ENCODE measurements around the gene PSMC1. TPM values are rescaled to one million over a fixed set of nuclear protein-coding genes. Genes with fewer than 3 reads are reported as not detected.

Gene PSMC1
- total and polyA plus RNA-seq, 7 experiments from 2014 or later, result 47.9 to 101 (median 72.4) TPM

DNA sequence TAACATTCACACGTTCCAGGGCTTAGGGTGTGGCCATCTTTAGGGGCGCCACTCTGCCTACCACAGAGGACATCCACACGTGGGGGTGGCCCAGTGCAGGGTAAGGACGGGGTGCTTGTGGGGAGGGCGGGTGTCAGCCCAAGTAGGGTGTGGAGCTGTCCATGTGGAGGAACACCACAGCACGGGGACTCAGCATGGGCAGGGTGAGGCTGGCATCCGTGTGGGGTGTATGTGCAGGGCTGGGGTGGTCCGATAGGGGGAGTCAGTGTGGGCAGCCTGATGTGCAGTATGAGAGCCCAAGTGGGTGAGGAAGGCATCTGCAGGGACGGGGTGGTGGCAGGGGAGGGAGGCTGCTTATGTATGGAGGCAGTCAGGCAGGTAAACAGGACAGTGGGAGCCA lies 17.7 kb downstream of the PSMC1 start:
- Mint-ChIP-seq H3K4me3 (no peak overlapping the region), H3K9me3 (no peaks in the 10 kb centered on the region), H3K27ac (peak overlapping the region; percentile 19 to 87 (median 77)), H3K27me3 (no peaks in the 10 kb centered on the region), H3K36me3 (peaks cover 6 to 52% (median 17%) of the 10 kb centered on the region in 5 donors), H3K4me1 (peaks cover 2 to 27% (median 8%) of the 10 kb centered on the region in 7 donors)
- Histone ChIP-seq H3K27ac (ENCODE audit: low read depth, low read length) (no peak overlapping the region), H3K4me3 (ENCODE audit: low read length) (no peak overlapping the region), H3K27me3 (ENCODE audit: control insufficient read depth in 2 of 2, insufficient read depth in 2 of 2, low read length in 2 of 2) (no peaks in the 10 kb centered on the region), H3K9me3 (ENCODE audit: control insufficient read depth in 2 of 3, low read length in 3 of 3) (no peaks in the 10 kb centered on the region), H3K36me3 (ENCODE audit: control insufficient read depth in 2 of 3, insufficient read depth in 3 of 3, low read length in 3 of 3) (peaks cover 5 to 63% (median 9%) of the 10 kb centered on the region in 3 experiments), H3K4me1 (ENCODE audit: control insufficient read depth in 2 of 2, insufficient read depth in 2 of 2, low read length in 2 of 2) (no peaks in the 10 kb centered on the region)
- no peak for ATAC-seq
- CTCF ChIA-PET, result no interaction called here
- intact Hi-C loops (cut with micrococcal nuclease), result no loop called here
- POLR2A ChIA-PET, result no interaction called here
- DNase-seq, result no peak

DNA sequence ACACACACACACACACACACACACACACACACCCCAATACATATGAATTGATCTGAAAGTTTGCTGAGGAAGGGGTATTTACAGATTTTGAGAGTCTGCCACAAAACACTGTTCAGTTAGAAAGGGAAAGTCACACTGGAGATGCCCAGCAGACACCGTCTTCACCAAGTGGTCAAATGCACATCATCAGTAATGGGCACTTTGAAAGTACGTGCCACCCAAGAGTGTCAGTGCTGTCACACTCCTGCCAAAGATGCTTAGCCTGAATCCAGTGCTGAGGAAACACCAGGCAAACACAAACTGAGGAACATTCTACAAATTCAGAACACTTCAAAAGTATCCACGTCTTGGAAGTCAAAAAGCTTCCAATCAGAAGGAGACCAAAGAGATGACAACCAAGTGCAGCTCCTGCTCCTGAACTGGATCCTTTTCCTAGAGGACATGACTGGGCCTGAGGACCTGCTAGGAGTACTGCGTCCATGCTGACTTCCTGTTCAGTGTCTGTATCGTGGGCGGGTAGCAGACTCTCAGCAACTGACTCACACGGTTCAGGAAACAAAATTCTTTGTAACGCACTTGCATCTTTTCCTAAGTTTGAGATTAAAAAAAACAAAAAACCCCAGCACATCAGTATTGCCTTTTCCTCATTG lies 18.6 kb downstream of the PSMC1 start:
- intact Hi-C loops (cut with micrococcal nuclease), result no loop called here
- ChIA-PET POLR2A (interaction anchor here (0.7 kb wide), 1 partner anchor 8 kb away, joined by 5 read pairs; no protein-coding TSS in a partner anchor), CTCF (no interaction called here)
- Mint-ChIP-seq H3K9me3 (peaks cover 0 to 1% (median 0%) of the 10 kb centered on the region in 11 donors), H3K4me3 (peak overlapping the region in 1 of 10 donors; percentile 26), H3K27ac (peak overlapping the region; percentile 34 to 89 (median 85)), H3K27me3 (no peaks in the 10 kb centered on the region), H3K36me3 (peaks cover 3 to 47% (median 11%) of the 10 kb centered on the region in 5 donors), H3K4me1 (peaks cover 2 to 27% (median 8%) of the 10 kb centered on the region in 7 donors)
- H3K4me3 ChIP-seq (ENCODE audit: low read length), result no peak overlapping the region
- H3K4me1 ChIP-seq (ENCODE audit: control insufficient read depth in 2 of 2, insufficient read depth in 2 of 2, low read length in 2 of 2), result no peaks in the 10 kb centered on the region
- H3K36me3 ChIP-seq (ENCODE audit: control insufficient read depth in 2 of 3, insufficient read depth in 3 of 3, low read length in 3 of 3), result peaks cover 5 to 64% (median 9%) of the 10 kb centered on the region in 3 experiments
- DNase-seq (no peak), ATAC-seq (peak; percentile 46)
- H3K27me3 ChIP-seq (ENCODE audit: control insufficient read depth in 2 of 2, insufficient read depth in 2 of 2, low read length in 2 of 2), result no peaks in the 10 kb centered on the region
- no peaks in the 10 kb centered on the region for H3K9me3 ChIP-seq (ENCODE audit: control insufficient read depth in 2 of 3, low read length in 3 of 3)
- H3K27ac ChIP-seq (ENCODE audit: low read depth, low read length), result peak overlapping the region; percentile 20

DNA sequence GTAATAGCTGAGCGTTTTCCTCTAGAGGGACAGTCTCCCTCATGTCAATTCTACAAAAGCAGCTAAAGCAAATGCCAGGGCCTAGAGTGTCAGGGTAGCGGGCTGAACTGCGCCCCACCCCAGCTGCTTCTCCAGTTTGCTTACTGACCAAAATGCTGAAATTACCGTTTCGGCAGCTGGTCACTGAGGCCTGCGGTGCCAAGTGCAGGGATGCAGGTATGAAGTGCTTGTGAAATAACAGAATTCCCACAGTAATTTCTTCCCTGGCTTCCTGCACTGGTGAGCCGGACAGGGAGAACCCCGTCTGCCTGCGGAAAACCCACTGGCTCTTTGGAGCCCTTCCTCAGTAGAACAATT lies 19.1 kb downstream of the PSMC1 start:
- Histone ChIP-seq H3K27me3 (ENCODE audit: control insufficient read depth in 2 of 2, insufficient read depth in 2 of 2, low read length in 2 of 2) (no peaks in the 10 kb centered on the region), H3K4me1 (ENCODE audit: control insufficient read depth in 2 of 2, insufficient read depth in 2 of 2, low read length in 2 of 2) (no peaks in the 10 kb centered on the region), H3K36me3 (ENCODE audit: control insufficient read depth in 2 of 3, insufficient read depth in 3 of 3, low read length in 3 of 3) (peaks cover 3 to 64% (median 9%) of the 10 kb centered on the region in 3 experiments), H3K4me3 (ENCODE audit: low read length) (no peak overlapping the region), H3K27ac (ENCODE audit: low read depth, low read length) (no peak overlapping the region), H3K9me3 (ENCODE audit: control insufficient read depth in 2 of 3, low read length in 3 of 3) (no peaks in the 10 kb centered on the region)
- ATAC-seq (no peak), DNase-seq (no peak)
- intact Hi-C loops (cut with micrococcal nuclease), result no loop called here
- Mint-ChIP-seq H3K4me3 (peak overlapping the region in 1 of 10 donors; percentile 26), H3K27me3 (no peaks in the 10 kb centered on the region), H3K9me3 (peaks cover 0 to 1% (median 0%) of the 10 kb centered on the region in 11 donors), H3K4me1 (peaks cover 2 to 27% (median 8%) of the 10 kb centered on the region in 7 donors), H3K36me3 (peaks cover 3 to 47% (median 6%) of the 10 kb centered on the region in 5 donors), H3K27ac (peak overlapping the region; percentile 34 to 89 (median 87))
- POLR2A ChIA-PET, result interaction anchor here (0.7 to 1.1 kb wide), 2 partner anchors 9 to 11 kb away, joined by 3 to 5 read pairs; no protein-coding TSS in a partner anchor
- CTCF ChIA-PET, result no interaction called here

DNA sequence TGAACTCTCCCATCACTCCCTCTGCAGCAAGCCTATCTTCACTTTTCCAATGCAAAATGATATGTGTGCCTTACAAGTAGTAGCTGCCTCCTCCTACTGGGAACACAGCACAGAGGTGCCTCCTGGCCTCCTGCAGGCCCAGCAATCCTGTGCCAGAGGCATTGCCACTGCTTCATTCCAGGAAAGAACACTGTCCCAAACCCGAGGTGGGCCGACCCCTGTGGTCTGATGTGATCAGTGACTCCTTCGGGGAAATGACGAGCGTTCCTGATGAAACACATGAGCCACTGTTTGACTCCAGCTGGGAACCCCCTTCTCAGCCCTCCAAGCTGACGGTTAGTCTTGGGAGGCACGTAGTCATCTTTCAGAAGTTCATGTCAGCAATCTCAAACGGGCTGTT lies 19.5 kb downstream of the PSMC1 start:
- intact Hi-C loops (cut with micrococcal nuclease), result no loop called here
- peak overlapping the region in 1 of 10 donors; percentile 39 for H3K4me3 Mint-ChIP-seq
- ChIA-PET CTCF (no interaction called here), POLR2A (interaction anchor here (0.7 to 1.1 kb wide), 2 partner anchors 9 to 11 kb away, joined by 3 to 5 read pairs; no protein-coding TSS in a partner anchor)
- H3K9me3 Mint-ChIP-seq, result peaks cover 0 to 1% (median 0%) of the 10 kb centered on the region in 11 donors
- H3K27ac Mint-ChIP-seq, result peak overlapping the region in 7 of 9 donors; percentile 31 to 87 (median 77)
- Histone ChIP-seq H3K4me1 (ENCODE audit: control insufficient read depth in 2 of 2, insufficient read depth in 2 of 2, low read length in 2 of 2) (no peaks in the 10 kb centered on the region), H3K9me3 (ENCODE audit: control insufficient read depth in 2 of 3, low read length in 3 of 3) (no peaks in the 10 kb centered on the region), H3K36me3 (ENCODE audit: control insufficient read depth in 2 of 3, insufficient read depth in 3 of 3, low read length in 3 of 3) (peaks cover 0 to 64% (median 9%) of the 10 kb centered on the region in 3 experiments), H3K27ac (ENCODE audit: low read depth, low read length) (no peak overlapping the region), H3K27me3 (ENCODE audit: control insufficient read depth in 2 of 2, insufficient read depth in 2 of 2, low read length in 2 of 2) (no peaks in the 10 kb centered on the region), H3K4me3 (ENCODE audit: low read length) (no peak overlapping the region)
- H3K4me1 Mint-ChIP-seq, result peaks cover 2 to 27% (median 8%) of the 10 kb centered on the region in 7 donors
- no peaks in the 10 kb centered on the region for H3K27me3 Mint-ChIP-seq
- ATAC-seq, result no peak
- peaks cover 3 to 47% (median 5%) of the 10 kb centered on the region in 5 donors for H3K36me3 Mint-ChIP-seq
- no peak for DNase-seq

DNA sequence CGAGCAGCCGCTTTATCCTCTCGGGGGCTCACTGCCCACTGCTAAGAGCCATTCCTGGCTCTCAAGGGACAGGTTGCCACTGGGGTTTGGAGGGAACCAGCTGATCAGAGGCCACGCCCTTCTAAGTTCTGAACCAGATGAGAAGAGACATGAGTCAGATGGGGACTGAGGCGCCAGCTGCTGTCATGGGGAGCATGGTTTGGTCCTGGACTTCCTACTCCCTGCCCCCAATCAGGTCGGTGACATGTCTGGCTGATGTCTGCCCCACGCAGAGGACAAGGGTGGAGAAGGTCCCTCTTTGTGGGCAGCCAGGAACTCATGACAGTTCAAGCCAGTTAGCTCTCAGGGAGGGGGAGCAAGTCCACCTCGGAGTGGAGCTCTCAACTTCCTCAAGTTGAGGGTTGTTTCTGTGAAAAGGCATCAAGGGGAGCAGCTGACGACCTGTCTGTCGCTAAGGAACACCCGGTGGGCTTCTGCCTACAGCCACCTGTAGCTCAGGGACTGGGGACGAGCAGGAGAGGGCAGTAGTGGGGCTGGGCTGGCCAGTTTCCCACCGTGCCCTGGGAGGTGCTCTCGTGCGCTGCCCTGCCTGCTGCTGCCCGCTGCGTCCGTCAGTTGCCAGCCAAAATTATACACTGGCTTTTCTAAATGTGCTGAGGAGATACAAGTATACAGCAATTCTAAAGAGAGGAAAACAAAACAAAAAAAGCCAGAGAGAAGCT lies 20.5 kb downstream of the PSMC1 start:
- H3K27ac Mint-ChIP-seq, result peak overlapping the region in 3 of 9 donors; percentile 13 to 52 (median 31)
- ChIA-PET CTCF (interaction anchor here (0.5 kb wide), 1 partner anchor 433 kb away, joined by 3 read pairs; no protein-coding TSS in a partner anchor), POLR2A (interaction anchor here (1.1 kb wide), 1 partner anchor 12 kb away, joined by 3 read pairs; no protein-coding TSS in a partner anchor)
- Histone ChIP-seq H3K4me3 (ENCODE audit: low read length) (no peak overlapping the region), H3K27ac (ENCODE audit: low read depth, low read length) (no peak overlapping the region), H3K9me3 (ENCODE audit: control insufficient read depth in 2 of 3, low read length in 3 of 3) (no peaks in the 10 kb centered on the region), H3K27me3 (ENCODE audit: control insufficient read depth in 2 of 2, insufficient read depth in 2 of 2, low read length in 2 of 2) (no peaks in the 10 kb centered on the region), H3K4me1 (ENCODE audit: control insufficient read depth in 2 of 2, insufficient read depth in 2 of 2, low read length in 2 of 2) (no peaks in the 10 kb centered on the region), H3K36me3 (ENCODE audit: control insufficient read depth in 2 of 3, insufficient read depth in 3 of 3, low read length in 3 of 3) (peaks cover 0 to 64% (median 2%) of the 10 kb centered on the region in 3 experiments)
- ATAC-seq, result peak; percentile 30
- H3K9me3 Mint-ChIP-seq, result peaks cover 0 to 1% (median 0%) of the 10 kb centered on the region in 11 donors
- H3K36me3 Mint-ChIP-seq, result peaks cover 3 to 43% (median 4%) of the 10 kb centered on the region in 5 donors
- no peaks in the 10 kb centered on the region for H3K27me3 Mint-ChIP-seq
- peaks cover 2 to 27% (median 8%) of the 10 kb centered on the region in 7 donors for H3K4me1 Mint-ChIP-seq
- no peak for DNase-seq
- H3K4me3 Mint-ChIP-seq, result no peak overlapping the region
- intact Hi-C loops (cut with micrococcal nuclease), result no loop called here

DNA sequence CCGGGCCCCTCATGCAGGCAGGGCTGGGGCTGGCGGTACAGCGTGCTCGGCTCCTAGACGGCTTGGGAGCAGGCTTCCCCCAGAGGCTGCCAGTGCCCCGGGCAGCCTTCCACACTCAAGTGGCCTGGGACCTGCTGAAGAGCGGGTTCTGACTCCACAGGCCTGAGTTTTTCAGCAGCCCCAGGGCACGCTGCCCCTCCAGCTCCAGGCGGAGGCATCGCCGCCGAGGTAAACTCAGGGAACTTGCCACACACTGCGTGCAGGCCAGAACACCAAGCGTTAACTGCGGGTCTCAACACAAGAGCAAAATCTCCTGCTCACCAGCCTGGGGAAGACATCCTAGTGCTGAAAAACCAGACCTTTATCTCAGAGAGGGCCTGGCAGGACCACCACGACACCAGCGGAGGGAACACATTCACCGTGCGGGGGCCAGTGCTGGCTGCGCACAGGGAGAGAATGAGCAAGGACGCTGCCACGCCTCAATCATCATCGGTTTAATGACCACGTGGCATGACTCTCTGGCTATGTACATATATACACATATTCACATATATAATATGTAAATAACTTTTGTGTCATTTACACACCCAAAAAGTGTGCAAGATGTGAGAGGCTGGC lies 21.3 kb downstream of the PSMC1 start:
- H3K36me3 Mint-ChIP-seq, result peaks cover 3 to 45% (median 4%) of the 10 kb centered on the region in 5 donors
- peaks cover 0 to 1% (median 0%) of the 10 kb centered on the region in 11 donors for H3K9me3 Mint-ChIP-seq
- H3K9me3 ChIP-seq (ENCODE audit: control insufficient read depth in 2 of 3, low read length in 3 of 3), result no peaks in the 10 kb centered on the region
- ATAC-seq (no peak), DNase-seq (no peak)
- peak overlapping the region in 1 of 9 donors; percentile 21 for H3K27ac Mint-ChIP-seq
- H3K4me3 ChIP-seq (ENCODE audit: low read length), result no peak overlapping the region
- H3K36me3 ChIP-seq (ENCODE audit: control insufficient read depth in 2 of 3, insufficient read depth in 3 of 3, low read length in 3 of 3), result peaks cover 0 to 68% (median 4%) of the 10 kb centered on the region in 3 experiments
- CTCF ChIA-PET, result no interaction called here
- H3K4me1 Mint-ChIP-seq, result peaks cover 2 to 27% (median 8%) of the 10 kb centered on the region in 7 donors
- H3K4me1 ChIP-seq (ENCODE audit: control insufficient read depth in 2 of 2, insufficient read depth in 2 of 2, low read length in 2 of 2), result no peaks in the 10 kb centered on the region
- H3K27me3 ChIP-seq (ENCODE audit: control insufficient read depth in 2 of 2, insufficient read depth in 2 of 2, low read length in 2 of 2), result no peaks in the 10 kb centered on the region
- H3K4me3 Mint-ChIP-seq, result no peak overlapping the region
- H3K27me3 Mint-ChIP-seq, result no peaks in the 10 kb centered on the region
- no peak overlapping the region for H3K27ac ChIP-seq (ENCODE audit: low read depth, low read length)
- POLR2A ChIA-PET, result no interaction called here
- intact Hi-C loops (cut with micrococcal nuclease), result no loop called here

Measured in naive thymus-derived CD4-positive, alpha-beta T cell (primary cell).